Stimulated activated naive CD8-positive, alpha-beta T cell treated with anti-CD3 and anti-CD28 coated beads, Interleukin-15, Interleukin-2, amounts not matched to agents 100 U/mL and 50 U/mL, for 24 hours (primary cell): Measurements from ENCODE around the gene HLA-DQB2.

Experiments
- ATAC-seq: fragments of 150-1000 bp; cut with Tn5 transposase; one replicate; pipeline ENCODE4 v1.10.0; 2021
- DNase-seq: peaks from one replicate; pipeline ENCODE4 v3.0.0; 2021

The HLA-DQB2 gene

DNA sequence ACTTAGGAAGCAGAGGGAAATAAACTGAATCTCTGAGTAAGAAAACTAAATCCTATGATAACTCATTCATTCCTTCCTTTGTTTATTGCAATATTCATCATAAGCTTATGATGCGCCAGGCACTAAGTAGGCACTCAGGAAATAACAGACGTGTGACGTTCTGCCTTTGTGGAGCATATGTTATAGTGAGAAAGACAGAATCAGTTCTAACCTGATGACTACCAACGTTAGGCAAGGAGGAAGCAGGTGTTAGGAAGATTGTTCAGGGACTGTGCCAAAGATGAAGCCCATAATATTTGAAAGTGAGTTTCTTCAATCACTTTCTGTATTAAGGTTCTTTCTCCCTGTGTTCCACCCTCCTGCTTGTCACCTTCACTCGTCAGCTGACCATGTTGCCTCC is 18.6 kb downstream of the HLA-DQB2 start:
- ATAC-seq (no peak), DNase-seq (no peak)

DNA sequence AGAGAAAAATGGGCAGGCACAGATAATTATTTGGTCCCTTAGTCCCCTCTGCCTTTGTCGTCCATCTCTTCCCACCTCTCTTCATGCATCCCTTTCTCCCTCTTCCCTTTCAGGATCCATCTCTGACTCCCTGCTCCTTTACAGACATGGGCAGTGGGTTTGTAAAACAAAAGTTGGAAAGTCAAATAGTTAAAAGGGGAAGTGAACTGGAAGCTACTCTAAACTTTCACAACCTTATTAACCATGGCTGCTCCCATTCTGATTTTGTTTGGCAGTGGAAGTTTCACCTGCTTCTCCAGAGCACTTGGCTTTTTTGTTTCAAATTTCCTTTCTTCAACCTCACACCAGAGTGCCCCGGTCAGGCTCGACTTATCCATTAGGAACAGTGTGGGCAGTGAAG is 21.0 kb downstream of the HLA-DQB2 start:
- ATAC-seq (no peak), DNase-seq (no peak)

DNA sequence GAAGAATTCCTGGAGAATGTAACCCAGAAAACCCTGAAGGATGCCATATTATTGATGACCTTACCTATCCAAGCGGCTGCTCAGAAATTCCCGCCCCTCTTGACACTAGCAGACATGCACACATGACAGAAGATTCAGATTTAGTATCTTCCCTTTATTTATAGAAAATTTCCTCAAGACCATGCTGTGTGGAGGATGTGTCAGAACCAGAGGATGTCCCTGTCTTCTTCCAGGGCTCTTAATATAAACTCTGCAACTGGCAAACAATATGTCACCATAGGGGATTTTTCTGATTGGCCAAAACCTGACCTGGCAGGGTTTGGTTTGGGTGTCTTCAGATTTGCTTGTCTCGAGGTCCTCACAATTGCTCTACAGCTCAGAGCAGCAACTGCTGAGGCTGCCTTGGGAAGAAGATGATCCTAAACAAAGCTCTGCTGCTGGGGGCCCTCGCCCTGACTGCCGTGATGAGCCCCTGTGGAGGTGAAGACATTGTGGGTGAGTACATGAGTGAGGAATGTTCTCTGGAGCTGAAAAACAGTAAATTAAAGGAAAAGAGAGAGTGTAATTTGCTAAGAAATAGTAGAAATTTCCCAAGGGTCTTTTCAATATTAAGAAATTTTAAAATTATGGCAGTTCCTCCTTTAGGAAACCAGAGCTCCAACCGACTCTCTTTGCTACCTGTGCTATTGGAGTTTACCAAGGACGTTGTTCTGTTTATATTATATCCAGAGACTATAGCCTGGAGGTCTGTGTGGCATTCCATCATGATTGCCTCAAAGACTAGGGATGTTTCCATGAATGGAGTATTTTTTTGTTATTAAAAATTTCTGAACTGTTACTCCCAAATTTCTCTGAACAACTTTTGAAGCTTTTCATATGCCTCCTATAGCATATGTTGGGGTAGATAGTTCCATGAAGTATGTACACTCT is 22.0 kb downstream of the HLA-DQB2 start, which contains the start of gene HLA-DQA2:
HLA-DQA2 (plus strand) TSS at position 361 of the 930 bp plus-strand sequence; CDS start at position 414, 53 bp downstream.
- ATAC-seq (no peak), DNase-seq (no peak)

DNA sequence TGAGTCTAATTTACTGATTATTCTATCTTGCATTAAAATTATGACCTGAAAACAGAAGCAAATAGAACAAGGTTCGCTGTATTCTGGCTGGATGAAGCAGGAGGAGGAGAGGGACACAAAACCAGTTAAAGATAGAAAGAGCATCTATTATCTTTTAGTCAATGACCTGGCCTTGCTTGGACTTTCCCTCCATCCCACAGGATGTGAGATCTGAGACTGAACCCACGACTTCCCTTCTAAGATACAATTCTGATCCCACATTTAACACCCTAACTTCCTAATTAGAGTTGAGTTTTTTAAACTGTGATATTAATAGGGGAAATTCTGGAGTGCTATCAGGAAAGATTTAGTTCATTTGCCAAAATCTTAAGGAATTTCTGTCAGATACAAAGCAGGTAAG is 25.2 kb downstream of the HLA-DQB2 start:
- no peak for ATAC-seq
- DNase-seq = no peak

DNA sequence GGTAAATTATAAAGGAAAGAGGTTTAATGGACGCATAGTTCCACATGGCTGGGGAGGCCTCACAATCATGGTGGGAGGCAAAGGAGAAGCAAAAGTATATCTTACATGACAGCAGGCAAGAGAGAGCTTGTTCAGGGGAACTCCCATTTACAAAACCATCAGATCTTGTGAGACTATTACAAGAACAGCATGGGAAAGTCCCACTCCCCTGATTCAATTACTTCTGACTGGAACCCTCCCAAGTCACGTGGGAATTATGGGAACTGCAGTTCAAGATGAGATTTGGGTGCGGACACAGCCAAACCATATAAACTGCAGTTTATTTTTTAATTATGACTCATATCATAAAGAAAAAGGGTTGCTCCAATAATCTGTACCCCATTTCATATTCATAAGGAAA is 44.5 kb downstream of the HLA-DQB2 start:
- DNase-seq = no peak
- ATAC-seq = no peak

DNA sequence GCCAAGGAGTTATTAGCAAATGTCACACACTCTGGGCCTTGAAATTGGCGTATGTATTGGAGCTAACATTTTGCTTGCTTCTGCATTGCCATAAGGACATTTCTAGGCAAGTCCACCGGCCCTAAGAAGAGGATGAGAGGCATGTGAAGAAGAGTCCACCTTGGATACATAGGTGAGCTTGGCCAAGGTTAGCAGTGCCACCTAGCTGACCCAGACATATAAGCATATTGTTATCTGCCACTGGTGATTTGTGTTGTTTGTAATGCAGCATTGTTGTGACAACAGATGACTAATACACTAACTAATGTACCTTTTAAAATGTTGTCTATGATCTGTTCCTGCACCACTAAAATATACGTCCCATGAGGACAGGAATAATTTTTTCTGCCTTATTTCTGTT is 46.9 kb downstream of the HLA-DQB2 start:
- no peak for DNase-seq
- no peak for ATAC-seq

DNA sequence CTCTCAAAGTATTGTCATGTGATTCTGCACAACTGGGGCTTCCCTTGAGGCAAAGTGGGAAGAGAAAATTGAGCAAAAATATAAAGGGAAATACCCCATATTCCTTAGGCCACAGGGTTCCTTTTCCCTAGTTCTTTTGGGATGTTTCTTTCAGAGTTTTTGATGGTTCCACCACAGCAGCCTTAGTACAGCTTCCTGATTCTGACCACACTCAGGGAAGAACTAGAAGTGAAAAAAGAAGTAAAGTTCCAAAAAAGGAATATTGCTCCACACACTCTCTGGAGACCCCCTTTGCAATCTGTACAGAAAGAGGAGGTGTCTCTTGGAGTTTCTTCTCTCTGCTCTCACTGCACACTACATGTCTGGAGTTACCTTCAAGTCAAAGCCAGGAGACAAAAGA is 50.1 kb downstream of the HLA-DQB2 start:
- no peak for DNase-seq
- ATAC-seq = no peak

DNA sequence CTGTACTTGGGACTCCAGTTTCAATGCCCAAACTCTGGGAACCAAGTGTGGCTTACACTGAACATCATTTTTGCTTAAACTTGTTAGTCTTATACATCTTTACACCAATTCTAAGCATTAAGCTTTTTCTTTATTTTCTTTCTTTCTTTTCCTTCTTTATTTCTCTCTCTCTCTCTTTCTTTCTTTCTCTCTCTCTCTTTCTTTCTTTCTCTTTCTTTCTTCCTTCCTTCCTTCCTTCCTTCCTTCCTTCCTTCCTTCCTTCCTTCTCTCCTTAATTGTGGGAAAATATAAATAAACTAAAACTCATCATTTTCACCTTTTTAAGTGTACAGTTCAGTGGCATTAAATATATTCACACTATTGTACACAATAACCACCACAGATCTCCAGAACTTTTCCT is 53.7 kb downstream of the HLA-DQB2 start:
- ATAC-seq (no peak), DNase-seq (no peak)
